ENCODE measurements around the gene FGF14. TPM values are rescaled to one million over a fixed set of nuclear protein-coding genes. Genes with fewer than 3 reads are reported as not detected.

FGF14 gene
- total RNA-seq, 1 donor from 2014 or later, result 4.6 TPM

DNA sequence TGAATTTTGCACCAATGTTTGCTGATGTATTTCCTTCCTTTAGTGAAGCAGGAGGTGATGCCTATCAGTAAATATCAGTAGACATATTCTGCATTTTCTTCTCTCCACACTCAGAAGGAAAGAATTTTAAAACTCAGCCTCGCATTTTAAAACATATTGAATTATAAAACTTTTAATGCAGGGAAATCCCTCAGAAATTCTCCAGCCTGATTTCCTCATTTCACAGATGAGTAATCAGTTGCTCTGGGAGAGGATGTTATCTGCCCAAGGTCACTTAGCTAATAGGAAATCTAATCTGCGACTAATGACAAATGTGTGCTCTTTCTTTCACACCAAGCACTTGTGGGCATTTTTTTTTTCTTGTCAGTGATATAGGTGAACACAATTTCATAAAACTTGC is 628.8 kb downstream of the FGF14 start:
- TF ChIP-seq, protein P1, sequence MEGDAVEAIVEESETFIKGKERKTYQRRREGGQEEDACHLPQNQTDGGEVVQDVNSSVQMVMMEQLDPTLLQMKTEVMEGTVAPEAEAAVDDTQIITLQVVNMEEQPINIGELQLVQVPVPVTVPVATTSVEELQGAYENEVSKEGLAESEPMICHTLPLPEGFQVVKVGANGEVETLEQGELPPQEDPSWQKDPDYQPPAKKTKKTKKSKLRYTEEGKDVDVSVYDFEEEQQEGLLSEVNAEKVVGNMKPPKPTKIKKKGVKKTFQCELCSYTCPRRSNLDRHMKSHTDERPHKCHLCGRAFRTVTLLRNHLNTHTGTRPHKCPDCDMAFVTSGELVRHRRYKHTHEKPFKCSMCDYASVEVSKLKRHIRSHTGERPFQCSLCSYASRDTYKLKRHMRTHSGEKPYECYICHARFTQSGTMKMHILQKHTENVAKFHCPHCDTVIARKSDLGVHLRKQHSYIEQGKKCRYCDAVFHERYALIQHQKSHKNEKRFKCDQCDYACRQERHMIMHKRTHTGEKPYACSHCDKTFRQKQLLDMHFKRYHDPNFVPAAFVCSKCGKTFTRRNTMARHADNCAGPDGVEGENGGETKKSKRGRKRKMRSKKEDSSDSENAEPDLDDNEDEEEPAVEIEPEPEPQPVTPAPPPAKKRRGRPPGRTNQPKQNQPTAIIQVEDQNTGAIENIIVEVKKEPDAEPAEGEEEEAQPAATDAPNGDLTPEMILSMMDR (IDR thresholded peaks at IDR 0.05; ENCODE audit: unreplicated experiment), result no peak
- Mint-ChIP-seq H3K27ac (no peak overlapping the region), H3K9me3 (ENCODE audit: low read depth) (no peaks in the 10 kb centered on the region), H3K4me1 (ENCODE audit: low read depth) (peaks cover 2% of the 10 kb centered on the region), H3K27me3 (no peaks in the 10 kb centered on the region), H3K4me3 (ENCODE audit: low read depth) (no peak overlapping the region), H3K36me3 (ENCODE audit: insufficient read depth) (no peaks in the 10 kb centered on the region)
- DNase-seq (ENCODE audit: low spot score, unreplicated experiment), result no peak

DNA sequence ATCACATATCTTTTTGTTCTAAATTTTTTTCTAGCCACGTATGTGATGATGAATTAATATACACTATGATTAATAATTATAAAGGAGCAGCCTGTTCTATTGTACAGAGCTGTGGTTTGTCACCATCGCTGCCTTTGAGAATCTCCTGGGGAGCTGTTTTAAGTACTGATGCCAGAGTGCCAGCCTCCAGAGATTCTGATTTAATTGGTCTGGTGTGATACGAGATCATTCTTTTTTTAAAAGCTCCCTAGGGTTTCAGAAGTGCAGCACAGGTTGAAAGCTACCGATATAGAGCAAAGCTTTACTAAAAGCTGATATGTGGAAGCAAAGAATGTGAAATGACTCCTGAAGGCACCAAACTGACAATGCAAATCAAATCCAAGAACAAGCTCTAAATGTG is 634.7 kb downstream of the FGF14 start:
- peaks cover 4% of the 10 kb centered on the region for H3K9me3 Mint-ChIP-seq (ENCODE audit: low read depth)
- TF ChIP-seq, protein P1 (IDR thresholded peaks at IDR 0.05; ENCODE audit: unreplicated experiment), result no peak
- H3K27me3 Mint-ChIP-seq, result peaks cover 3% of the 10 kb centered on the region
- DNase-seq (ENCODE audit: low spot score, unreplicated experiment), result no peak
- H3K27ac Mint-ChIP-seq, result no peak overlapping the region
- H3K36me3 Mint-ChIP-seq (ENCODE audit: insufficient read depth), result no peaks in the 10 kb centered on the region
- H3K4me3 Mint-ChIP-seq (ENCODE audit: low read depth), result no peak overlapping the region
- H3K4me1 Mint-ChIP-seq (ENCODE audit: low read depth), result peaks cover 2% of the 10 kb centered on the region

DNA sequence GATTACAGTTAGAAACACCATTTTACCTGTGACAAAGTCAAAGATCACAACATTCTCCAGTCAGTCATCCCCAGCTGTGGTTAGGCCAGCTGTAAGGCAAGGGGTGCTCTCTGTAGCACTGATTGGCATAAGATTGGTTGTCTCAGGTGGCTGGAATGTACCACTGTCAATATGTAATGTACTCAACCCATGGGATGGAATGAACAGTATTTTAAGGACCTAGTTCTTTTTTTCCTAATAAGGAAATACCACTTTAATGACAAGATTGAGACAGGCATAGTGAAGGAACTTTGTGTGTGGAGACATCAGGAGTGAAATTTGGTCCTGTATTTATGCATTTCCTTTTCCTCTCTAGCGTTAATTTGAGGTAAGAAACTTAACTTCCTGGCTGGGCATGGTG is 638.7 kb downstream of the FGF14 start:
- H3K36me3 Mint-ChIP-seq (ENCODE audit: insufficient read depth), result no peaks in the 10 kb centered on the region
- peaks cover 2% of the 10 kb centered on the region for H3K4me1 Mint-ChIP-seq (ENCODE audit: low read depth)
- TF ChIP-seq, protein P1 (IDR thresholded peaks at IDR 0.05; ENCODE audit: unreplicated experiment), result no peak
- H3K27ac Mint-ChIP-seq, result no peak overlapping the region
- DNase-seq (ENCODE audit: low spot score, unreplicated experiment), result no peak
- peaks cover 4% of the 10 kb centered on the region for H3K9me3 Mint-ChIP-seq (ENCODE audit: low read depth)
- H3K27me3 Mint-ChIP-seq, result peaks cover 25% of the 10 kb centered on the region
- no peak overlapping the region for H3K4me3 Mint-ChIP-seq (ENCODE audit: low read depth)

DNA sequence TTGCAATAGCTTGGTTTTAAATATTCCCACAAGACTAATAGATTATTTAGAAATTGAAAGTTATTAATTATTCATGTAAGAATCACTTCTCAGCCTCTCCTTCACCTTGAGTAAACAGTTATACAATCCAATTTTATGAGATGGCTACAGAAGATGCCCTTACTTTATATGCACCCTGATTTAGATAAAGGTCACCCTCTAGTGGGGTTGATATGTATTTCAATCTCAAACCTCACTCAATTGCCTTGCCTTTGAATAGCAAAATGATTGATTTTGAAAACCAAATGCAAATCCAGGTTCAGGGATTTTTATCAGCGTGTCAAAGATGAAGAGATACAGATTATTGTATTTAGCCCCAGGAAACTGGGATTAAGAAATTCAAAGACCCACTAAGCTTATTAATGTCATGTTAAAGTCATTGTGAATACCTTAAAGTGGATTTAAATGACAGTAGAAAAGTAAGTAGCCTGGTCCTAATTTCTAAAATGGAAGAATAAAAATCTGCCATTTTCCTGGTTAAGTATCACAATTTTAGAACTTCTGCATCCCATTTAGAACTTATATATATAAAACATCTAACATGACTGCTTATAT is 644.3 kb downstream of the FGF14 start:
- DNase-seq (ENCODE audit: low spot score, unreplicated experiment), result no peak
- no peak overlapping the region for H3K4me3 Mint-ChIP-seq (ENCODE audit: low read depth)
- peaks cover 23% of the 10 kb centered on the region for H3K27me3 Mint-ChIP-seq
- H3K27ac Mint-ChIP-seq, result no peak overlapping the region
- TF ChIP-seq, protein P1 (IDR thresholded peaks at IDR 0.05; ENCODE audit: unreplicated experiment), result peak; percentile 63
- no peaks in the 10 kb centered on the region for H3K36me3 Mint-ChIP-seq (ENCODE audit: insufficient read depth)
- peaks cover 10% of the 10 kb centered on the region for H3K4me1 Mint-ChIP-seq (ENCODE audit: low read depth)
- H3K9me3 Mint-ChIP-seq (ENCODE audit: low read depth), result no peaks in the 10 kb centered on the region

DNA sequence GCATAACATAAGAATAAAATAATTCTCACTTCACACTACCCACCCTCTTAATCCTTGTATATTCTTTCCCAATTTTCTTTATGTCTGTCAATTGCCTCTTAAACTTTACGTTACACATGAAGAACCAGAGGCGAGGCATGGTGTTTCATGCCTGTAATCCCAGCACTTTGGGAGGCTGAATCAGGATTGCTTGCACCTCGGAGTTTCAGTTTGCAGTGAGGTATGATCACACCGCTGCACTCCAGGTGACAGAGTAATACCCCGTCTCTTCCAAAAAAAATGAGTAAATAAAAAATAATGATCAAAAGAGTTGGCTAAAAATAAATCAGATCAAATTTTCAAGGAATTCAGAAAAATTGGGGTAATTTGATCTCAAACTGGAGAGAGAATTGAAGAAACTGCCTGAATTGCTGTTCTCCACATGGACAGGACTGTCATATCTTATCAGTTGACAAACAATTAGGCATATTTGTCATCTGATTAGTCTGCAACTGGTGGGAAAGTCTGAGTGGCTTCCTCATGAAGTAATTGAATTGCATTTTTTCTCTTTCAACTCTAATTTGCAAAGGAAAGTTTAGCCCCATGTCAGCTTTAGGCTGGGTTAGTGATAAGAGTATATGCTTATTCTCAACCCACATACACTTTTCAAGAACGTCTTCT is 646.5 kb downstream of the FGF14 start:
- Mint-ChIP-seq H3K4me1 (ENCODE audit: low read depth) (peaks cover 10% of the 10 kb centered on the region), H3K36me3 (ENCODE audit: insufficient read depth) (no peaks in the 10 kb centered on the region), H3K27me3 (peaks cover 19% of the 10 kb centered on the region), H3K27ac (no peak overlapping the region), H3K4me3 (ENCODE audit: low read depth) (no peak overlapping the region), H3K9me3 (ENCODE audit: low read depth) (no peaks in the 10 kb centered on the region)
- DNase-seq (ENCODE audit: low spot score, unreplicated experiment), result no peak
- TF ChIP-seq, protein P1 (IDR thresholded peaks at IDR 0.05; ENCODE audit: unreplicated experiment), result no peak

Data from progenitor cell of endocrine pancreas (in vitro differentiated cells).